Gastroesophageal sphincter (tissue), 3 donors: Measurements from ENCODE around the gene BAIAP2L1.

ENCODE experiments used
- CTCF ChIP-seq, 4 experiments: fragments of 200-600 bp in 2 of 4; fragments of 450-650 bp in 2 of 4; sonication (generic) in 1 of 4; IDR thresholded peaks; one replicate each; pipeline ENCODE4 v1.5.1; 2017 to 2019; ENCODE audit warnings: antibody characterized with exemption in 4 of 4, mild to moderate bottlenecking in 2 of 4, moderate library complexity in 2 of 4
- EP300 ChIP-seq: sonication (generic); formaldehyde crosslinking; IDR thresholded peaks from one replicate; pipeline ENCODE4 v1.6.1; 2017; ENCODE audit warnings: antibody characterized with exemption, mild to moderate bottlenecking

- no peak for TF ChIP-seq EP300
- no peak for TF ChIP-seq CTCF (IDR thresholded peaks at IDR 0.05)
Observed at GRCh38 chr7:98257701-98258100, 143.2 kb downstream of the BAIAP2L1 start.
